GM21619 (cell line): Measurements from ENCODE around the gene RAB37.

Source experiments
- ATAC-seq: cut with Tn5 transposase; IDR thresholded peaks from one replicate; pipeline ENCODE4 v1.9.1; 2021; ENCODE audit not compliant: unreplicated experiment

Gene RAB37

GRCh38 chr17:74744714-74745547 lies 7.9 kb downstream of the RAB37 start:
- ATAC-seq, result no peak

DNA sequence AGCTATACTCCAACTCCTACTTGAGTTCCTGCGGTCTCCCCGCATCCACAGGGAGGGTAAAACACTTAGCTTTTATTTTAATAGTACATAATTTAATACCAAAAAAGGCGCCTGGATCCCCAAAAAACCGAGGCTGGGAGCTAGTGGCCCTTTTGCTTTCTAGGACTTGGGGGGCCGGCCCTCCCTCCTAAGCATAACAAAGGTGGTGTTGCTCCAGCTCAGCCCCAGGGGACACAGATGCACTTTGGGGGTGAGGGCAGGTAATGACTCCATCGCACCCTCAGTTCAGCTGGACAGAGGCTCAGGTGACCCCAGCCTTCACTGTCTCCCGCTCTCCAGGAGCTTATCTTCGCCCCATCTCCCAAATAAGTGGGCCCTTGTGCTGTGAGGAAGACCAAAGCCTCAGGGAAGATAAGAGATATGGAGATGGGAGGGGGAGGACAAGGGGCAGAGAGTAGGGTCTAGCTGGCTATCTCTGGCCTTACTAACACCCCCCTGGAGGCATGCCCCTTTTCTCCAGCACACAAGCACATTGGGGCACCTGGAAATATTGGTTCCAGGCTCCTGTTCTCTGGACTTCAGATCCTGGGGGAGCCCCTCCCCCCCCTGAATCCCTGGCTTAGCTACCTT lies 8.6 kb downstream of the RAB37 start:
- ATAC-seq, result no peak

- no peak for ATAC-seq
These were observed 9.3 kb downstream of the RAB37 start for GRCh38 chr17:74746376-74746775.

DNA sequence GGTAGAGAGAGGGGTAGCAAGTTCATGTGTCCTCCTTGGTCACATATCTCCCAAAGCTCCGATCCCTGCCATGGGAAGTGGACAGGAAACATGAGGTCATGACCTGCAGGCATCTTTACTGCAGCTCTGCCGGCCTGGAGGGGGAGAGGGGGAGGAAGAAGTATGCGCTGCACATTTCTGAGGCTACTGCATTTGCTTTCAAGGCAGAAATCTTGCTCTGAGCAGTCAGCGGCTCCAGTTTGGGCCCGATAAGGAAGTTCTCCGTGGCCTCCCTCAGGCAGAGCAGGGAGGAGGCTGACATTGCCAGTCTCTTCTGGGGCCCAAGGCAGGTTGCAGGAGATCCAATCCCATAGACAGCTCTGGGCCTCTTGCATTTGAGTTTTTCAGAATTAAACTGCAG lies 9.9 kb downstream of the RAB37 start:
- ATAC-seq, result no peak

DNA sequence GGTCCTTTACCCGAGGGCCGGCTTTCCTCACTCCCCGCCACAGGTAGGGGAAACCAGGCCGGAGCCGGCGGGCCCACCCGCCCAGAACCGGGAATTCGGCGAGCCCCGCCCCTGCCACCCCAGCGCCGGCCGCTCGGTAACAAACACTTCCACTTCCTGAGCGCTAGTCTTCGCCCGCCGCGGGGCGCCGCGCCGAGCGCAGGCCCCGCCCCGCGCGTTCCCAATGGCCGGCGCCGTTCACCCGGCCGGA lies 11.1 kb downstream of the RAB37 start:
- ATAC-seq, result no peak

DNA sequence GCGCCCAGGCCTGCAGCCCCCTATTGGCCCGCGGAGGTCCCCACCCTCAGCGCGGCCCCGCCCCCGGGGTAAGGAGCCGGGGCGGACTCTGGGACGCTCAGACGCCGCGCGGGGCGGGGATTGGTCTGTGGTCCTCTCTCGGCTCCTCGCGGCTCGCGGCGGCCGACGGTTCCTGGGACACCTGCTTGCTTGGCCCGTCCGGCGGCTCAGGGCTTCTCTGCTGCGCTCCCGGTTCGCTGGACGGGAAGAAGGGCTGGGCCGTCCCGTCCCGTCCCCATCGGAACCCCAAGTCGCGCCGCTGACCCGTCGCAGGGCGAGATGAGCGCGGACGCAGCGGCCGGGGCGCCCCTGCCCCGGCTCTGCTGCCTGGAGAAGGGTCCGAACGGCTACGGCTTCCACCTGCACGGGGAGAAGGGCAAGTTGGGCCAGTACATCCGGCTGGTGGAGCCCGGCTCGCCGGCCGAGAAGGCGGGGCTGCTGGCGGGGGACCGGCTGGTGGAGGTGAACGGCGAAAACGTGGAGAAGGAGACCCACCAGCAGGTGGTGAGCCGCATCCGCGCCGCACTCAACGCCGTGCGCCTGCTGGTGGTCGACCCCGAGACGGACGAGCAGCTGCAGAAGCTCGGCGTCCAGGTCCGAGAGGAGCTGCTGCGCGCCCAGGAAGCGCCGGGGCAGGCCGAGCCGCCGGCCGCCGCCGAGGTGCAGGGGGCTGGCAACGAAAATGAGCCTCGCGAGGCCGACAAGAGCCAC lies 11.6 kb downstream of the RAB37 start, which contains the start of gene NHERF1:
TSS of gene NHERF1 (plus strand) at position 100 of the 750 bp plus-strand sequence. CDS start at position 319, 219 bp downstream.
- peak; percentile 85 for ATAC-seq

GRCh38 chr17:74749279-74750038 lies 12.4 kb downstream of the RAB37 start:
- no peak for ATAC-seq

GRCh38 chr17:74750039-74750326 lies 12.9 kb downstream of the RAB37 start:
- ATAC-seq, result no peak

GRCh38 chr17:74750327-74751069 lies 13.4 kb downstream of the RAB37 start:
- ATAC-seq, result no peak

- no peak for ATAC-seq
These were observed 15.4 kb downstream of the RAB37 start for GRCh38 chr17:74752415-74752814.

DNA sequence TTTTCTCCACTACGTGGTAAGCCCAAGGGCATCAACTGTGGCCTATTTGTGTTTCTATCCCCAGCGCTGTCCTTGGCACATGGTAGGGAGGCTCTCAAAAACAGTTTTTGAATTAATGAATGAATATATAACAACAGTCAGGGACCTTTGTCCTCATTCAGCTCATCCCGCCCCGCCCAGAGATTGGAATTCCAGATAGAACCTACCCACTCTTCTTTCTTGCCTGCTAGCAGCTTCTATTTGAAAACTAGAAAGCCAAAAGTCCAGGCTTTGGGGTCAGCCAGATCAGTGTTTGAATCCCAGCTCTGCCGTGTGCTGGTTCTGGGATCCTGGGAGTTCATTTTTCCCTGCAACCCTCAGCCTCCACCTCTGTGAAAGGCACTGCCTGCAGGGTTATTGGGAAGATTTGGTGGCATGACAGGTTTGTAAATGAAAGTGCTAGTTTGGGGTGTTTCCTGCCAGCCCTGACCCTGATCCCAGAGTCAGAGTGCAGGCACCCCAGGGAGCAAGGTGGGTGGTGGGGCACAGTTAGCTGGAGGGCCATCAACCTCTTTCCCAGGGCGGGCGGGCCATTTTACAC lies 15.9 kb downstream of the RAB37 start:
- ATAC-seq, result no peak

DNA sequence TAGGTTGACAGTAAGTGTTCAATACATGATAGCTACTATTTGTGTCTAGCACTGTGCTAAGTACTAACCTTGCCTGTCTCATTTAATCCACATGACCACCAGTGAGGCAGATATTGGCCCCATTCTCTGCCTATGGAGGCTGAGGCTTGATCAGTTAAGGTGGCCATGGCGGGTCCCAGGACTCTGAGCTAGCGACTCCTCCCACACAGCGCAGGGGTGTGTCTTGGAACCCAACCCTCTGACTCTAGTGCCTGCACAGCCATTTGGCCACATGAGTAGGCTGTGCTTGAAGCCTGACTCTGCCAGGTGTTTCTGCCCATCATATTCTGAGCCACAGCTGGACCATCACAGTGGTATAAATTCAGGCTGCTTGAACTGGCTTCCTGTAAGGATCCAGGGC lies 17.8 kb downstream of the RAB37 start:
- no peak for ATAC-seq

DNA sequence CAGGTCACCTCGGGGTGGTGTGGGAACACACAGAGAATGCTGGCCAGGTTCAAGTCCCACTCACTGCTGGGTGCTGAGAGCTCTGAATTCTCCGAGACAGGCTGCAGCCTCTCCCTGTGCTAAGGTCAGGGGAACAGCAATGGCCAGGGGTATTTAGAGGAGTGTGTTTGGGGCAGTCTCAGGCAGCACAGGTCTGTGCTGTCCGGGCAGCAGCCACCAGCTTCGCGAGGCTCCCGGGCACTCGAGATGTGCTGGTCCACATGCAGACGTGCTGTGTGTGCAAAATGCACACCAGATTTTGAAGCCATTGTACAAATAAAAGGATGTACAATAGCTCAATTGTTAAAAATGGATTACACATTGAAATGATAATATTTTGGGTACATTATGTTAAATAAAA lies 18.5 kb downstream of the RAB37 start:
- ATAC-seq, result no peak

GRCh38 chr17:74756891-74757290 lies 19.8 kb downstream of the RAB37 start:
- no peak for ATAC-seq

GRCh38 chr17:74757502-74757901 lies 20.4 kb downstream of the RAB37 start:
- no peak for ATAC-seq

- ATAC-seq, result no peak
These were observed 21.1 kb downstream of the RAB37 start for GRCh38 chr17:74757931-74758847.

GRCh38 chr17:74758848-74759168 lies 21.8 kb downstream of the RAB37 start:
- no peak for ATAC-seq

- peak; percentile 74 for ATAC-seq
These were observed 22.3 kb downstream of the RAB37 start for GRCh38 chr17:74759243-74759801.

DNA sequence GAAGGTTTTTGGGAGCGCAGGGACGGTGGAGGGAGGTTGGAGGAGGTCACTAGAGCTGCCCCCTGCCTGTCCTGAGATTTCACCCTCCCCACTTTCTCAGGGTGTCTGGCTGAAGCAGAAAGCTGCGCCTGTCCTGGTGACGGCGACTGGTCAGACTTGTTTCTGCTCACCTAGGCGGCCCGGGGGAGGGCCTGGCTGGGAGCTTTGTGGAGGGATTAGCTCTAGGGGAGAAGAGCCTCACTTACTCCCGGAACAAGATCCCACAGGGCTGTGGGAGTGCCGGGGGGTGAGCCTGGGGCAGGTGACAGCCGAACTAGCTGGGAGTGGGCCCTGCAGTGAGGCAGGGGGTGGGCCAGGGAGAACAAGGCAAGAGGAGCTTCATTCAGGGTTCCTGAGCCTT lies 22.9 kb downstream of the RAB37 start:
- no peak for ATAC-seq
